ENCODE measurements around the gene CDH26.

- no peak for TF ChIP-seq CEBPB (IDR thresholded peaks at IDR 0.05)
- no peak for TF ChIP-seq EP300 (IDR thresholded peaks at IDR 0.05; ENCODE audit: borderline replicate concordance)
- TF ChIP-seq TAF1 (IDR thresholded peaks at IDR 0.05; ENCODE audit: low read depth), result no peak
- TF ChIP-seq, protein P1, sequence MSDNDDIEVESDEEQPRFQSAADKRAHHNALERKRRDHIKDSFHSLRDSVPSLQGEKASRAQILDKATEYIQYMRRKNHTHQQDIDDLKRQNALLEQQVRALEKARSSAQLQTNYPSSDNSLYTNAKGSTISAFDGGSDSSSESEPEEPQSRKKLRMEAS (IDR thresholded peaks at IDR 0.05), result no peak
- TF ChIP-seq YY1 (IDR thresholded peaks at IDR 0.05; ENCODE audit: low read depth), result no peak
Measured at GRCh38 chr20:59945175-59945574, 13.0 kb upstream of the CDH26 start.

All from Ishikawa (cell line).